IMR-90 (cell line): ENCODE measurements around the gene CMSS1.

Source experiments
- BHLHE40 ChIP-seq: fragments of 150-350 bp; IDR thresholded peaks from 2 replicates; pipeline ENCODE4 v1.6.1; 2016; ENCODE audit warnings: mild to moderate bottlenecking, low read depth, low read length
- CEBPB ChIP-seq: IDR thresholded peaks from 2 replicates; pipeline ENCODE4 v1.6.1; 2012; ENCODE audit warnings: low read depth, low read length, improper control_type of control experiment
- CTCF ChIP-seq: conservative IDR thresholded peaks from 2 replicates; pipeline ENCODE4 v1.5.1; 2012; ENCODE audit warnings: mild to moderate bottlenecking, low read depth, low read length, improper control_type of control experiment
- FOS ChIP-seq: fragments of 150-350 bp; IDR thresholded peaks from 2 replicates; pipeline ENCODE4 v1.6.1; 2016; ENCODE audit warnings: low read depth, low read length
- MAZ ChIP-seq: IDR thresholded peaks from 2 replicates; pipeline ENCODE4 v1.6.1; 2012; ENCODE audit warnings: low read depth, mild to moderate bottlenecking, low read length, improper control_type of control experiment, moderate library complexity, borderline replicate concordance
- MXI1 ChIP-seq: IDR thresholded peaks from 2 replicates; pipeline ENCODE4 v1.6.1; 2012; ENCODE audit warnings: low read depth, mild to moderate bottlenecking, low read length, moderate library complexity, borderline replicate concordance
- POLR2A ChIP-seq: IDR thresholded peaks from 2 replicates; pipeline ENCODE4 v1.6.1; 2012; ENCODE audit warnings: mild to moderate bottlenecking, low read depth, low read length
- RAD21 ChIP-seq: IDR thresholded peaks from 2 replicates; pipeline ENCODE4 v1.6.1; 2012; ENCODE audit warnings: low read length, improper control_type of control experiment
- SMC3 ChIP-seq: fragments of 150-350 bp; IDR thresholded peaks from 2 replicates; pipeline ENCODE4 v1.6.1; 2016; ENCODE audit warnings: low read depth, mild to moderate bottlenecking, antibody characterized with exemption, low read length, moderate library complexity
- USF2 ChIP-seq: fragments of 150-350 bp; IDR thresholded peaks from 2 replicates; pipeline ENCODE4 v1.6.1; 2017; ENCODE audit warnings: mild to moderate bottlenecking, antibody characterized with exemption, low read length, low read depth
- TF ChIP-seq, protein P1 (sequence below): fragments of 150-350 bp; IDR thresholded peaks from 2 replicates; pipeline ENCODE4 v1.6.1; 2016; ENCODE audit warnings: low read depth, mild to moderate bottlenecking, low read length, moderate library complexity, borderline replicate concordance

DNA sequence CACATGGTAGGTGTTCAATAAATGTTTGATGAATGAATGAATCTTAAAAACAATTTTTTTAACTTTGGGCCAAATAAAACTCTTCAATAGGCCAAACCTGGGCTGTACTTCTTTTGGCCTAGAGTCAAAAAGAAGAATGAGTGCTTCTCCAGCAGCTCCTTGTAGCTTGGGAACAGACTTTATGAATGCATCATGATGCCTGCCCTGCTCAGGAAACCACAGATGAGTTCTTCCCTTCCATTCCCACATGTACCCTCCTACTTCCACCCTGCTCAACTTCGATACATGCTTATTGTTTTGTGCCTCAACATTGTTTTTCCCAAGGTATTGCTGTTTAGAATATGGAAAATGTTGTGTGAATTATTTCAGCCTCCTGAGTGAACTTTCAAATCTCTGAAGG, 209.7 kb downstream of the CMSS1 start:
- TF ChIP-seq CTCF (no peak), SMC3 (no peak), MAZ (no peak), BHLHE40 (no peak), RAD21 (no peak), FOS (no peak), USF2 (no peak), POLR2A (no peak), MXI1 (no peak), CEBPB (no peak)
- TF ChIP-seq, protein P1, sequence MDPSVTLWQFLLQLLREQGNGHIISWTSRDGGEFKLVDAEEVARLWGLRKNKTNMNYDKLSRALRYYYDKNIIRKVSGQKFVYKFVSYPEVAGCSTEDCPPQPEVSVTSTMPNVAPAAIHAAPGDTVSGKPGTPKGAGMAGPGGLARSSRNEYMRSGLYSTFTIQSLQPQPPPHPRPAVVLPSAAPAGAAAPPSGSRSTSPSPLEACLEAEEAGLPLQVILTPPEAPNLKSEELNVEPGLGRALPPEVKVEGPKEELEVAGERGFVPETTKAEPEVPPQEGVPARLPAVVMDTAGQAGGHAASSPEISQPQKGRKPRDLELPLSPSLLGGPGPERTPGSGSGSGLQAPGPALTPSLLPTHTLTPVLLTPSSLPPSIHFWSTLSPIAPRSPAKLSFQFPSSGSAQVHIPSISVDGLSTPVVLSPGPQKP, result no peak
